ENCODE data around the gene PARP8.

The PARP8 gene

GRCh38 chr5:50786073-50786472 is 119.6 kb downstream of the PARP8 start:
- DNase-seq (ENCODE audit: extremely low read depth, insufficient read length): no peak
- no peaks in the 10 kb centered on the region for H3K27me3 ChIP-seq (replicated peaks; ENCODE audit: control insufficient read depth, insufficient read depth, low read length)
- H3K4me3 ChIP-seq (replicated peaks; ENCODE audit: low read depth, low read length): no peak overlapping the region
- peaks cover 9% of the 10 kb centered on the region for H3K36me3 ChIP-seq (ENCODE audit: control insufficient read depth, insufficient read depth, low read length)
- no peak for TF ChIP-seq CTCF (IDR thresholded peaks at IDR 0.05; ENCODE audit: insufficient read depth, low read length, poor library complexity, severe bottlenecking)

GRCh38 chr5:50791813-50792212 is 125.4 kb downstream of the PARP8 start:
- Histone ChIP-seq H3K36me3 (ENCODE audit: control insufficient read depth, insufficient read depth, low read length) (peaks cover 7% of the 10 kb centered on the region), H3K4me3 (replicated peaks; ENCODE audit: low read depth, low read length) (no peak overlapping the region), H3K27me3 (replicated peaks; ENCODE audit: control insufficient read depth, insufficient read depth, low read length) (no peaks in the 10 kb centered on the region)
- no peak for TF ChIP-seq CTCF (IDR thresholded peaks at IDR 0.05; ENCODE audit: insufficient read depth, low read length, poor library complexity, severe bottlenecking)
- no peak for DNase-seq (ENCODE audit: extremely low read depth, insufficient read length)

- H3K36me3 ChIP-seq (ENCODE audit: control insufficient read depth, insufficient read depth, low read length): peaks cover 7% of the 10 kb centered on the region
- no peaks in the 10 kb centered on the region for H3K27me3 ChIP-seq (replicated peaks; ENCODE audit: control insufficient read depth, insufficient read depth, low read length)
- no peak for DNase-seq (ENCODE audit: extremely low read depth, insufficient read length)
- no peak overlapping the region for H3K4me3 ChIP-seq (replicated peaks; ENCODE audit: low read depth, low read length)
- no peak for TF ChIP-seq CTCF (IDR thresholded peaks at IDR 0.05; ENCODE audit: insufficient read depth, low read length, poor library complexity, severe bottlenecking)
Observed at GRCh38 chr5:50792843-50793242, 126.4 kb downstream of the PARP8 start.

GRCh38 chr5:50794812-50795211 is 128.4 kb downstream of the PARP8 start:
- no peak for TF ChIP-seq CTCF (IDR thresholded peaks at IDR 0.05; ENCODE audit: insufficient read depth, low read length, poor library complexity, severe bottlenecking)
- no peak overlapping the region for H3K4me3 ChIP-seq (replicated peaks; ENCODE audit: low read depth, low read length)
- no peaks in the 10 kb centered on the region for H3K27me3 ChIP-seq (replicated peaks; ENCODE audit: control insufficient read depth, insufficient read depth, low read length)
- DNase-seq (ENCODE audit: extremely low read depth, insufficient read length): no peak
- peaks cover 3% of the 10 kb centered on the region; the same call in 1 of the 2 replicates for H3K36me3 ChIP-seq (ENCODE audit: control insufficient read depth, insufficient read depth, low read length)

- H3K4me3 ChIP-seq (replicated peaks; ENCODE audit: low read depth, low read length): no peak overlapping the region
- H3K27me3 ChIP-seq (replicated peaks; ENCODE audit: control insufficient read depth, insufficient read depth, low read length): no peaks in the 10 kb centered on the region
- no peak for DNase-seq (ENCODE audit: extremely low read depth, insufficient read length)
- no peak for TF ChIP-seq CTCF (IDR thresholded peaks at IDR 0.05; ENCODE audit: insufficient read depth, low read length, poor library complexity, severe bottlenecking)
- H3K36me3 ChIP-seq (ENCODE audit: control insufficient read depth, insufficient read depth, low read length): peaks cover 3% of the 10 kb centered on the region; the same call in 1 of the 2 replicates
Observed at GRCh38 chr5:50798002-50798401, 131.6 kb downstream of the PARP8 start.

- Histone ChIP-seq H3K36me3 (ENCODE audit: control insufficient read depth, insufficient read depth, low read length) (peaks cover 5% of the 10 kb centered on the region), H3K27me3 (replicated peaks; ENCODE audit: control insufficient read depth, insufficient read depth, low read length) (no peaks in the 10 kb centered on the region), H3K4me3 (replicated peaks; ENCODE audit: low read depth, low read length) (no peak overlapping the region)
- TF ChIP-seq CTCF (IDR thresholded peaks at IDR 0.05; ENCODE audit: insufficient read depth, low read length, poor library complexity, severe bottlenecking): no peak
- no peak for DNase-seq (ENCODE audit: extremely low read depth, insufficient read length)
Observed at GRCh38 chr5:50799596-50799995, 133.2 kb downstream of the PARP8 start.

All from GM06990 (cell line).